ACHN (cell line): ENCODE data around the gene PHF2.

Experiments
- DNase-seq: peaks from one replicate; pipeline ENCODE4 v3.0.0-alpha.2; 2015
- in situ Hi-C: cut with HindIII; loops from 2 replicates; pipeline ENCODE4 v1.10.0; 2017; ENCODE audit warnings: low sequenced_read_pairs, low pct_ligation_motif_present, low pct_unique_long_range_greater_than_20kb

PHF2 gene

GRCh38 chr9:93636667-93637066 lies 60.3 kb downstream of the PHF2 start:
- in situ Hi-C loops, result no loop called here

GRCh38 chr9:93637886-93638285 lies 61.5 kb downstream of the PHF2 start:
- in situ Hi-C loops, result no loop called here
- no peak for DNase-seq

More at GRCh38 chr9:93636667-93637066, 60.3 kb downstream of the PHF2 start:
- DNase-seq, result no peak

- in situ Hi-C loops, result no loop called here
- no peak for DNase-seq
Measured at GRCh38 chr9:93640027-93640426, 63.6 kb downstream of the PHF2 start.

GRCh38 chr9:93642961-93643360 lies 66.6 kb downstream of the PHF2 start:
- DNase-seq, result peak; percentile 1
- in situ Hi-C loops, result no loop called here

GRCh38 chr9:93644397-93645088 lies 68.2 kb downstream of the PHF2 start:
- no peak for DNase-seq
- in situ Hi-C loops, result no loop called here

- no peak for DNase-seq
- in situ Hi-C loops, result no loop called here
Measured at GRCh38 chr9:93645149-93645889, 68.9 kb downstream of the PHF2 start.

- in situ Hi-C loops, result no loop called here
- DNase-seq, result no peak
Measured at GRCh38 chr9:93645921-93646639, 69.7 kb downstream of the PHF2 start.

- in situ Hi-C loops, result no loop called here
- no peak for DNase-seq
Measured at GRCh38 chr9:93646640-93647178, 70.3 kb downstream of the PHF2 start.

- DNase-seq, result no peak
- in situ Hi-C loops, result no loop called here
Measured at GRCh38 chr9:93648181-93648580, 71.8 kb downstream of the PHF2 start.

GRCh38 chr9:93648836-93649235 lies 72.5 kb downstream of the PHF2 start:
- no peak for DNase-seq
- in situ Hi-C loops, result no loop called here

- DNase-seq, result no peak
- in situ Hi-C loops, result no loop called here
Measured at GRCh38 chr9:93649610-93650261, 73.4 kb downstream of the PHF2 start.

- in situ Hi-C loops, result no loop called here
- DNase-seq, result no peak
Measured at GRCh38 chr9:93650448-93650847, 74.1 kb downstream of the PHF2 start.

- DNase-seq, result no peak
- in situ Hi-C loops, result no loop called here
Measured at GRCh38 chr9:93651521-93651950, 75.2 kb downstream of the PHF2 start.

- DNase-seq, result no peak
- in situ Hi-C loops, result no loop called here
Measured at GRCh38 chr9:93652604-93653592, 76.5 kb downstream of the PHF2 start.

GRCh38 chr9:93653760-93654159 lies 77.4 kb downstream of the PHF2 start:
- in situ Hi-C loops, result no loop called here
- no peak for DNase-seq

GRCh38 chr9:93654351-93654961 lies 78.1 kb downstream of the PHF2 start:
- no peak for DNase-seq
- in situ Hi-C loops, result no loop called here
